SK-N-MC (cell line): ENCODE data around the gene PGLYRP1.

ENCODE experiments used
- EZH2 ChIP-seq: fragments of 200-600 bp; sonication (generic); IDR thresholded peaks from one replicate; pipeline ENCODE4 v1.6.1; 2017; ENCODE audit warnings: antibody characterized with exemption
- POLR2AphosphoS5 ChIP-seq: IDR thresholded peaks from 2 replicates; pipeline ENCODE4 v1.6.1; 2012; ENCODE audit warnings: mild to moderate bottlenecking, low read depth, low read length, borderline replicate concordance

DNA sequence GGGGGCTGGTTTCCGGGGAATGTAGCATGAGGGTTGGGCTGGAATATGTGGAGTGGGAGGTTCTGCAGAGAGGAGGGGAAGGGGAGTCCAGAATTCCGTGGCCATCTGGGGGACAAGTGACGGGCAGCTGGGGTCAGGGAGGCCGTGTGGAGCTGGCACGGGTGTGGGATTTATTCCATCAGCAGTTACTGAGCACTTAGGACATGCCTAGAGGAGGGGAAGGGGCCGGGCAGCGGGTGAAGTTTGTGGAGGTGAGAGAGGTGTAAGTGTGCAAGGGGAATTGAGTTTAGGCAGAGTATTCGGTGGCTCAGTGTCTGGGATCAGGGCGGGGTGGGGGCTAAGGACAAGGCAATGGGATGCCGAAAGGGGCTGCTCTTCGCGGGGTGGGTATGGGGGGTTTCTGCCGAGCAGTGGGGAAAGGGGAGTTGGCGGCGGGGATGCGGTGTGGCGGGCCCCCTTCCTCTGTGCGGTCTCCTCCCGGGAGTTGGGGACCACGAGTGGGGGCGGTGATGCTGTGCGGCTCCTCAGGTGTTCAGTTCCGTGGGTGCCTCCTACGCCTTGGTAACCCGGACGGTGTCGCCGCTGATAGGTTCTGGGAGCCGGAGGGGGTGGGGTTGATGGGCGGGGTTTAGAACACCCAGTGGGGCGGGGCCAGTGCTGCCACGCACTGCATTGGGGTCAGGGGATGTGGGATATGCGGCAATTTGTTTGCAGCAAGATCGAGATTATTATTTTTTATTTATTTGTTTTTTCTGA is 22.2 kb downstream of the PGLYRP1 start:
- TF ChIP-seq EZH2 (no peak), POLR2AphosphoS5 (no peak)
